ENCODE measurements around the gene CZIB.

GRCh38 chr1:53267761-53268160 lies 47.3 kb upstream of the CZIB start:
- TF ChIP-seq CTCF (conservative IDR thresholded peaks at IDR 0.05; ENCODE audit: low read length) (no peak), EZH2phosphoT487 (IDR thresholded peaks at IDR 0.05; ENCODE audit: borderline replicate concordance, low read depth, low read length) (no peak)
